ENCODE results near the gene DDX42. TPM values are rescaled to one million over a fixed set of nuclear protein-coding genes. Genes with fewer than 3 reads are reported as not detected.
A peak's percentile ranks its signal among the peaks of the same experiment; 100 is the strongest.

Gene DDX42
- total and polyA plus RNA-seq, 2 of the 13 experiments (the other 11 are each of a cell fraction or from before 2014, with no cell fraction given) = 87.2 to 92.9 TPM

- TF ChIP-seq HMGXB4 (CRISPR knock-in tag; IDR thresholded peaks at IDR 0.05; ENCODE audit: borderline replicate concordance in 1 of 2, low read depth in 1 of 2) (peak; percentile 77 to 79), TMF1 (CRISPR knock-in tag; IDR thresholded peaks at IDR 0.05; ENCODE audit: low read depth) (peak; percentile 81; the same call in 1 of the 2 replicates), HOXA9 (CRISPR knock-in tag; IDR thresholded peaks at IDR 0.05; ENCODE audit: borderline replicate concordance) (peak; percentile 87; the same call in 1 of the 2 replicates), TRAFD1 (CRISPR knock-in tag; IDR thresholded peaks at IDR 0.05; ENCODE audit: borderline replicate concordance) (peak; percentile 98), ZNF547 (CRISPR knock-in tag; IDR thresholded peaks at IDR 0.05) (peak; percentile 76; the same call in 1 of the 2 replicates), FOXC1 (CRISPR knock-in tag; IDR thresholded peaks at IDR 0.05; ENCODE audit: borderline replicate concordance) (no peak; the same call in 1 of the 2 replicates), GPN1 (CRISPR knock-in tag; IDR thresholded peaks at IDR 0.05; ENCODE audit: borderline replicate concordance) (peak; percentile 34; the same call in 1 of the 2 replicates), ERF (CRISPR knock-in tag; IDR thresholded peaks at IDR 0.05) (peak; percentile 74), NR0B2 (CRISPR knock-in tag; IDR thresholded peaks at IDR 0.05) (peak; percentile 72), GATAD2A (CRISPR knock-in tag; IDR thresholded peaks at IDR 0.05) (peak; percentile 72), CC2D1A (CRISPR knock-in tag; IDR thresholded peaks at IDR 0.05) (peak; percentile 86; the same call in 1 of the 2 replicates), CEBPG (CRISPR knock-in tag; IDR thresholded peaks at IDR 0.05) (peak; percentile 54; the same call in 1 of the 2 replicates), POGZ (CRISPR knock-in tag; IDR thresholded peaks at IDR 0.05) (peak; percentile 80), RXRB (CRISPR knock-in tag; IDR thresholded peaks at IDR 0.05; ENCODE audit: borderline replicate concordance) (peak; percentile 34; the same call in 1 of the 2 replicates), E2F1 (CRISPR knock-in tag; IDR thresholded peaks at IDR 0.05) (peak; percentile 93), ZNF451 (CRISPR knock-in tag; IDR thresholded peaks at IDR 0.05) (peak; percentile 57; the same call in 1 of the 2 replicates), ZNF891 (CRISPR knock-in tag; IDR thresholded peaks at IDR 0.05) (peak; percentile 98), DMAP1 (CRISPR knock-in tag; IDR thresholded peaks at IDR 0.05) (peak; percentile 74; the same call in 1 of the 2 replicates), BCL3 (CRISPR knock-in tag; IDR thresholded peaks at IDR 0.05) (peak; percentile 96), SOX13 (IDR thresholded peaks at IDR 0.05) (no peak), SOX13 (CRISPR knock-in tag; conservative IDR thresholded peaks at IDR 0.05 in 1 of 2, IDR thresholded peaks at IDR 0.05 in 1 of 2) (no peak), ZNF296 (CRISPR knock-in tag; conservative IDR thresholded peaks at IDR 0.05) (no peak)
These were observed 32.4 kb upstream of the DDX42 start, which contains the start of gene STRADA (continued) for GRCh38 chr17:63741408-63742173.
